PFSK-1 (cell line): ENCODE measurements around the gene PAFAH2.

ENCODE experiments used
- POLR2AphosphoS5 ChIP-seq: IDR thresholded peaks from 2 replicates; pipeline ENCODE4 v1.6.1; 2012; ENCODE audit warnings: low read depth, mild to moderate bottlenecking, control low read depth, low read length, moderate library complexity
- TAF1 ChIP-seq: IDR thresholded peaks from 2 replicates; pipeline ENCODE4 v1.6.1; 2012; ENCODE audit warnings: low read length, control low read depth, borderline replicate concordance; ENCODE audit not compliant: insufficient read depth
- TF ChIP-seq, protein P1 (sequence below), 2 experiments: IDR thresholded peaks; 2 replicates each; pipeline versions ENCODE4 v1.6.1 to v1.8.0; 2011 to 2012; ENCODE audit warnings: low read depth in 2 of 2, low read length in 2 of 2, control low read depth in 1 of 2, inconsistent platforms in 1 of 2, mild to moderate bottlenecking in 1 of 2, moderate library complexity in 1 of 2; ENCODE audit not compliant: insufficient read depth in 1 of 2

DNA sequence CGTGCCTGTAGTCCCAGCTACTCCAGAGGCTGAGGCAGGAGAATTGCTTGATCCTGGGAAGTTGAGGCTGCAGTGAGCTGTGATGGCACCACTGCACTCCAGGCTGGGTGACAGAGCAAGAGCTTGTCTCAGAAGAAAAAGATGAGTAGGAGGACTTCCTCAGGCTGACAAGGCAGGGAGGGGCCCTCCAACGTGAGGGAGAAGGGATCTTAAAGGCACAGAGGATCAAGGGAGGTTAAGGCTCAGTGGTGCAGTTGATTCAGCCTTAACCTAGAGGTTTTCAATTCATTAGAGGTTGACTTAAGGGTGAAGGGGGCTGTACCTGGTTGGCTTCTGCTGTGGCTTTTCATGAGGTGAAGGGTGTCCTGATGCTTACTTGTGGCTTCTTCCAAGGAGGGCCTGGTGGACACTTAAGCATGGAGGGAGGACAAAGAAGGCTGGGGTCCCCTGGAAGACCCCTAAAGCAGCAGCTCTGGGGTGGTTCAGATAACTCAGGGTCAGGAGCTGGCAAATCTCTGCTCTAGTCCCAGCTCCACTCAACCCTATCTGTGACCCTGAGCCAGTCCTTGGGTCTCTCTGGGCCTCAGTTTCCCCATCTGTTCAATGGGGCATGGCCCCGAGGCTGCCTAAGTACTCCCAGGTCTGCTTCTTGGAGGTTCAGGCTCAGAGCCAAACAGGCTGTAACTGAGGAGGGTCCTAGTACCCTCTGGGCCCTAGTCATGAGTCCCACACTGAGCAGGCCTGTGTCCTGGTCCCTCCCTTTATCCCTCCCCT lies 30.0 kb upstream of the PAFAH2 start:
- TF ChIP-seq POLR2AphosphoS5 (no peak), TAF1 (no peak)
- TF ChIP-seq, protein P1, sequence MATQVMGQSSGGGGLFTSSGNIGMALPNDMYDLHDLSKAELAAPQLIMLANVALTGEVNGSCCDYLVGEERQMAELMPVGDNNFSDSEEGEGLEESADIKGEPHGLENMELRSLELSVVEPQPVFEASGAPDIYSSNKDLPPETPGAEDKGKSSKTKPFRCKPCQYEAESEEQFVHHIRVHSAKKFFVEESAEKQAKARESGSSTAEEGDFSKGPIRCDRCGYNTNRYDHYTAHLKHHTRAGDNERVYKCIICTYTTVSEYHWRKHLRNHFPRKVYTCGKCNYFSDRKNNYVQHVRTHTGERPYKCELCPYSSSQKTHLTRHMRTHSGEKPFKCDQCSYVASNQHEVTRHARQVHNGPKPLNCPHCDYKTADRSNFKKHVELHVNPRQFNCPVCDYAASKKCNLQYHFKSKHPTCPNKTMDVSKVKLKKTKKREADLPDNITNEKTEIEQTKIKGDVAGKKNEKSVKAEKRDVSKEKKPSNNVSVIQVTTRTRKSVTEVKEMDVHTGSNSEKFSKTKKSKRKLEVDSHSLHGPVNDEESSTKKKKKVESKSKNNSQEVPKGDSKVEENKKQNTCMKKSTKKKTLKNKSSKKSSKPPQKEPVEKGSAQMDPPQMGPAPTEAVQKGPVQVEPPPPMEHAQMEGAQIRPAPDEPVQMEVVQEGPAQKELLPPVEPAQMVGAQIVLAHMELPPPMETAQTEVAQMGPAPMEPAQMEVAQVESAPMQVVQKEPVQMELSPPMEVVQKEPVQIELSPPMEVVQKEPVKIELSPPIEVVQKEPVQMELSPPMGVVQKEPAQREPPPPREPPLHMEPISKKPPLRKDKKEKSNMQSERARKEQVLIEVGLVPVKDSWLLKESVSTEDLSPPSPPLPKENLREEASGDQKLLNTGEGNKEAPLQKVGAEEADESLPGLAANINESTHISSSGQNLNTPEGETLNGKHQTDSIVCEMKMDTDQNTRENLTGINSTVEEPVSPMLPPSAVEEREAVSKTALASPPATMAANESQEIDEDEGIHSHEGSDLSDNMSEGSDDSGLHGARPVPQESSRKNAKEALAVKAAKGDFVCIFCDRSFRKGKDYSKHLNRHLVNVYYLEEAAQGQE (IDR thresholded peaks at IDR 0.05; ENCODE audit: insufficient read depth in 1 of 2, low read depth in 2 of 2, low read length in 2 of 2), result no peak
